HG03196 (cell line): ENCODE measurements around the gene MAP1B.

Source experiments
- ATAC-seq: cut with Tn5 transposase; IDR thresholded peaks from one replicate; pipeline ENCODE4 v1.9.1; 2021; ENCODE audit not compliant: unreplicated experiment

Gene MAP1B

GRCh38 chr5:72129725-72130124, 22.4 kb downstream of the MAP1B start:
- ATAC-seq: no peak

DNA sequence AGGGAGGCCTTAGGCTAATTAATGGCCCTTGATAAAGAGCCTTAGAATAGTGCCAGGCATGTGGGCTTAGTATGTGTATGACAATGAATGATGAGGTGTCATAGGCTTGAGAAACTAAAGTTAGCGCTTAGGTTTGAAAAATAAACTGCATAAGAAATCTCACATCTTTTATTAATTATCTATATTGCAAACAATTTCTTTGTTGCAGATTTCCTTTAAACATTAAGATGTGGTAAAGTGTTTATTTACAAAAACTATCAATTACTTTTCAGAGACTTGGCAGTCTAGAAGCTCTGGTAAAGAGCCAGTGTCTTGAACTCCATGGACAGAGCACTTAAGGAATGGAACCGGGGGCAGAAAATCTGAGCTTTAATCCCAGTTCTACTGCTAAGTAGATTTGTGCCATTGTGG, 23.1 kb downstream of the MAP1B start:
- no peak for ATAC-seq

DNA sequence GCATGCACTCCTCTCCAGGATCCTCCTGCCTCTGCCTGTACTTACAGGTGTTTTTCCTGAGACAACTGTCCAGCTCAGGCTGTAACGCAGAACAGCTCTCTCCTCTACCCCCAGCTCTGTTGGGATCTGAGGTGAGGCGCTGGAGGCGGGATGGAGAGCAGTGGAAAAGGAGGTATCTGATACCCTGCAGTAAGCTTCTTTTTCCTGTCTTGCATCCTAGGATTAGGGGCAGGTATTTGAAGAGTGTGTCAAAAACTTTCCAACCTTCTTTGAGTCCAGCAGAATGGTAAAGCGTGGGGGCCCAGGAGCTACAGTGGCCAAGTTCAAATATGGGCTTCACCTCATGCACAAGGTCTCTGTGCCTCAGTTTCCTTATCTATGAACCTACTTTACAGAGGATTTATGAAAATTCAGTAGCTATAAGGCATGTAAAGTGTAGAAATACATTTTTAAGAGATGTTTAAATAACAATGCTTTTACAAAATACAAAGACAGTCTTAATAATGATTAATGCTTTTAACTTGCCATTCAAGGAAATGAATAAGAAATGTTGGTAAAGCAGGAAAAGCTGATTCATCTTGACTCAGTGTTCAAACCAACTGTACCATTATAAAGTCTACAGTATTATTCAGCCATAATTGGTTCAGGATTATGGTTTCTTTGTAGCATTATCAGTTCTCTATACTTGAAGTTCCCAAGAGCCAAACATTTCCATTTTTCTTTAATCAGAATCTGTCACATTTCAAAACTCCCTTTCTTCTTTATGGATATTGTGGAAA, 26.1 kb downstream of the MAP1B start:
- no peak for ATAC-seq

DNA sequence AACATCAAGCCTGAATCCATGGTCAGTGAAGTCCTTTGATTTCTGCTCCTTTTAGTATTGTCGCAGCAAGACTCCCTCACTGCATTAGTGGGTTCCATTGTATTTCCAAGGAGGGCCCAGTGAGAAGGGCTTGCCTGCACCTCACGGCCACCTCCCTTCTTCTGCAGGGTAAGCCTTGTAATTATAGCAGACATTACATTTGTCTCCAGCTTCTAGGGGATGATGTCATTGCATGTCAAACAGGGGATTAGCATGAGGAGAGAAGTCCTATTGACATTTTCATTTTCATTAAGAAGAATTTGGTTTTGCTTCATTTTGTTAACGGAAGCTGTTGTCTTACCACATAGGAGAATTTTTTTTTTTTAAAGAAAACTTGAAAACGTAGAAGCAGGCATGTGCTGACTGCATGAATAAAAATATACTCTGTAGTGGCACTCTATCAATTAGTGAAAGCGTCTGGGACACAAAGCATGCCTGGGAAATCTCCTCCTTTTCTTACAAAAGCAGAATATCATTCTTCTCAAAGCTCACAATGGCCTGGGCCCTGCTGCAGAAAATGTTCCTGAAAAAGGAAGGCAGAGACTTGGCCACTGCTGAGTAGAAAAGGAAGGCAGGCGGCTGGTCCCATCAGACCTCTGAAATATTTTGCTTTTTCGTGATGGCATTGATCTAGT, 27.1 kb downstream of the MAP1B start:
- no peak for ATAC-seq

DNA sequence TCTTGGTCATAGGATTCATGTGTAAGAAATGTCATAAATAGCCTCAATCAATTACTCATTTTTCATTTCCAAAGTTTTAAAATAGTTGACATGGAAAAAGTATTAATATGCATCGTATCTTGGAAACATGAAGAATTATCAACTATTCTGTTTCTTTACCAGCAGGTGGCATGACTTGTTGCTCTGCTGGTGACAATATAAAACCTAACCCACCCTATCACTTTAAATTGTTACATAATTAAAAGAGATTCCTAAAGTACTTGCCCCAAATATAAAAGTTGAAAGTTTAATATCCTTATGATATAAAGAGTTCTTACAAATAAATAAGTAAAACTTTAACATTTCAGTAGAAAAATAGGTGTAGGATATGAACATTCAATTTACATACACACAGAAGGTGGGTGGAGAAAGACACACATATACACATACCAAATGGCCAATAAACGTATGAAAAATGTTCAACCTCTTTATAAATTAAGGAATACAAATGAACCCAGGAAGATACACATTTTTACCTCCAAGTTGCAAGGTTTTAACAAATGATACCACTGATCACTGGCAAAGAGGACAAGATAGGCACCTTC, 30.6 kb downstream of the MAP1B start:
- no peak for ATAC-seq

DNA sequence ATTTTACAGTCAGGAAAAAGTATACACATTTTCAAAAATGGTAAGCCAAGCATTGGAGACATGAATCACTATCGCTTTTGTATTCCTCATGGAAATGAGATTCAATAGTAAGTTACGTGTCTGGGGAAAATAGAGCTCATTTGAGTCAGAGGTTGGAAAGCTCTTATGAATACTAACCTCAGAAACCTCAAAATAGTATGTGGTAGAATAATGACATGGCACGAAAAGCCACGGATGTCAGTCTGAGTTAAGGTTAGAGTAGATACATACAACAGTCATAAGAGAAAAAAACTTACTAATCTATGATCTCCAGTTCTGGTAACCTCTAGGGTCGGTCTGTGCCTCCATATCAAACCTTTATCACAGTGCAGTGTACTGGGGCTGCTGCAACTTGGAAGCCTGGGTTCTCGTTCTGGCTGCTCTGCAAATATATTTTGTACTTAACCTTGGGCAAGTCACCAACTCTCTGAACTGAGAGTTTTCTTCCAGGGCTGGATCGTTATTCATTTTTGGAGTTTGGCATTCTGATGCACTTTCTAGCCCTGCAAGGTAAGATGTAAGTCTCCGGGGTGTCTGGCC, 31.8 kb downstream of the MAP1B start:
- ATAC-seq: no peak

DNA sequence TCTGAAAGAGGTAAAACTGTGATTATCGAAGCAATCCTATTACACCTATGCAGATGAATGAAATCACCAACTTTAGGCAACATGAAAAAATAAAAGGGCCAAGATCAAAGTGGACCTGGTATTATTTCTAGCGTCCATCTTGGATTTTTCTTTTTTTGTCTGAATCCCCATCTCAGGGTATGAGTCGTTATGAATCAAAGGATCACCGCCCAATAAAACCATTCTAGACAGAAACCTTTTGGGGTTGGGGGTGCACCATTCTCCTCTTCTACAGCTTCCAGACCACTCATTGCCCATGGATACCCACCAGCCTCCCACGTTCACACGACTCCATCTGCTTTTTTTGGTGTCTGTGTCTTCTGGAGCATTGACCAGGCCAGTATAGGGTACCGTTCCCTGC, 33.4 kb downstream of the MAP1B start:
- ATAC-seq: no peak

DNA sequence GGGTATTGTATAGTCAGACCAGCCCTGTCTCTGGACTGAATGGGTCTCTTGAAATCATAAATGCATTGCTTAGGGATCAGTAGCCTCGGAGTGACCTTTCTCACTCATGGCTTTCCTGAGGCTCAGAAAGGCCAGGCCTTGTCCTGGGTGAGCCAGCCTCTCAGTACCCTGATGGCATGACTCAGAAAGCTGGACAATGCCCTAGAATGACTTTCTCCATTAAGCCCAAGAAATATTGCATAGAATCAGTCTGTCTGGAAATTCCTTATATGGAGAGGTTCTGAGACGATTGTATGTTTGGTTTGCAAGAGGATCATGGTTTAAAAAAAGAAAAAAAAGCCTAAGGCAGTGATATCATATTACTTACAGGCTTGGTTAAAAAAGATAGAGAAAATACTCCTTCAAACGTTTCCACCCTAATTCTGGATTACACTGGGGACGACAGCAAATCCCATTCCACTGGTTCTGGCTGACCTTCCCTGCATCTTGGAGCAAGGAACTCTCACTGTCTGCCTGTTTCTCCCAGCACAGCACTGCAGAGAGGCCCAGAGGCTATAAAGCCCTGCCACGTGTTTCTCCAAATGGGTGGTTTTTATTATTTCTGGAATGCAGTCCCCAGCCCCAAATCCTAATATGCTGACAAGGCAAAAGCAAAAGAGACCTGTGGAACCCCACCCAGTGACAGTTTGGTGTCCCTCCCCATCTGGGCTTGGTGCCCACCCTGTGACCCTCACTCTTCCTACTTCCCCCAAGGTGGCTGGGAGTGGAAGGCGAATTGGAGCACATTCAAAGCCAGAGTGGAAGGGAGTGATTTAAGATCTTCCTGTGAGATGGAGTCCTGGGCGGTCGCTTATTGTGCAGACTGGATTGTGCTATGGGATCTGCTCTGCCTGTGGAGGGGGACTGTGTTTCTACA, 34.4 kb downstream of the MAP1B start:
- no peak for ATAC-seq

GRCh38 chr5:72144762-72145161, 37.5 kb downstream of the MAP1B start:
- ATAC-seq: no peak

DNA sequence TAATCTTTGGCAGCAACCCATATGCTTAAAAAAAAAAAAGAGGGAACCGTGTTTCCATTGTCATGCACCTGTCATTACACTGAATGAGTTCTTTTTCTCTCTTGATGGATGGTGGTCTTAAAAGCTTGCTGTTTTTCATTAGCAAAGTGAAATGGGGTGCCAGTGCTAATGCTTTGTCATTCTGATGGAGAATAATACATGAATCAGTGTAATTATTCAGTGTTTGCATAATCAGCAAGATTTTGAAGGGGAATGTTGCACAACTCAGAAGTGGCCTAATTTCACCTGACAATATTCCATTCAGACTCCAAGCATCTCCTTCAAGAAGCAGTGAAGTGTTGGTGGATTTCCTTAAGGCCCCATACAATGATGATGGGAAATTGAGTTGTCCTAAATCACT, 38.1 kb downstream of the MAP1B start:
- ATAC-seq: no peak

GRCh38 chr5:72146056-72146455, 38.8 kb downstream of the MAP1B start:
- ATAC-seq: no peak

DNA sequence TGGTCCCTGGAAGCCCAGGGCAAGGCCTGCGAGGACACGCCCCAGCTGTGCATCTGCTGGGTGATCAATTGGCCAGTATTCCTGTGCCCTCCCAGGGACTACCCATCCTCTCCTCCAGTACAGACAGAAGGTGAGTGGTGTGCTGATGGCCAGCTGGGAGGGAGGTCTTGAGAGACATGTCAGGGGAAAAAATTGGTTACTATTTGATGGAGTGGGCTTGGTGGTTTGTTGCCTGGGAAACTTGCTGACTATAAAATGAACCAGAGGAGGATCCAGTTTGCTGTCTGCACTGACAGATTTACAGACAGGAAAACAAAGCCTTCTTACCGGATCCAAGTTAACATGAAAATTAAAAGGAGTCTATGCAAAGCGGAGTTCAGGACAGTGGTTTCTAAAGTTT, 40.3 kb downstream of the MAP1B start:
- ATAC-seq: no peak

DNA sequence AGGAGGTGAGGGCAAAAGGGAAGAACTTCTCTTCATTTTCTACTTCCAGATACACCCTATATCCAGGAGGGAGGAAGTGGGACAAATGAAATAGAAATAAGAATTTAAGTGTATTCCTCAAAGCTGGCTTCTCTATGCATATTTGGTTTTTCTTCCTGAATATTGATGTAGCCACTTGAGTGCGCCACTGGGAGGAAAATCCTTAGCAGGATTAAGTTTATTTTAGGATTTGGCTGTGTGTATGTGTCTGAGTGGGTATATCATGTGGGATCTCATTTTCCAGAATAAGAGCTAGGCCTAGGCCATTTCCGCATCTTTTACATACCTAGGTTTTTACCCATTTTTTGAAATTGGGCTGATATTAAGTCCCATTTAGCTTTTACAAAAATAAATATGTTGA, 42.5 kb downstream of the MAP1B start:
- ATAC-seq: no peak

DNA sequence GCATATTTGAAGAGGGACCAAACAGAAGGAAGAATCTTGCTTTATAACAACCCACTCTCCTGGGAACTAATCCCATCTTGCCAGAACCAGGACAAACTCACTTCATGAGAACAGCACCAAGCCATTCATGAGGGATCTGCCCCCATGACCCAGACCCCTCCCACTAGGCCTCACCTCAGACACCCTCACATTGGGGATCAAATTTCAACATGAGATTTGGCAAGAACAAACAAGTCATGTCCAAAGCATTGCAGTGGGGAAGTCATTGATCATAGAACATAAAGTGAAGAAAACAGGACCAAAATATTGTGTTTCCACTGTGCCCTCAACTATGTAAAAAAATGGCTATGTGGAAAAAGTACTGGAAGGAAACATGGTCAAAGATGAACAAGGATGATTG, 43.9 kb downstream of the MAP1B start:
- ATAC-seq: no peak

DNA sequence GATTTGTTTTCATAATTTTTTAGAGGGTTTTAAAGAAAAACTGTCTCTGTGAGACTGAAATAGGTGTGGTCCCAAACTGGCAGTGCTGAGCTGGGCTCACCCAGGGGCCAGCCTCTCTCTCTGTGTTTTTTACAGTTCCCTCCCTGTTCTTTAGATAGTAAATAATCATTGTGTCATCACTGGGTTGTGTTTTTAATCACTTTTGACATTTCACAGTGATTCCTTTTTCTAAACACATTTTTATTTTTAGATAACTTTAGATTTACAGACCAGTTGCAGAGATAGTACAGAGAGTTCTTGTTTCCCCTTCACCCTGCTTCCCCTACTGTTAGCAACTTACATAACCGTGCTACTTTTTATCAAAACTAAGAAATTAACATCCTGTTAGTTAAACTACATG, 44.4 kb downstream of the MAP1B start:
- no peak for ATAC-seq

DNA sequence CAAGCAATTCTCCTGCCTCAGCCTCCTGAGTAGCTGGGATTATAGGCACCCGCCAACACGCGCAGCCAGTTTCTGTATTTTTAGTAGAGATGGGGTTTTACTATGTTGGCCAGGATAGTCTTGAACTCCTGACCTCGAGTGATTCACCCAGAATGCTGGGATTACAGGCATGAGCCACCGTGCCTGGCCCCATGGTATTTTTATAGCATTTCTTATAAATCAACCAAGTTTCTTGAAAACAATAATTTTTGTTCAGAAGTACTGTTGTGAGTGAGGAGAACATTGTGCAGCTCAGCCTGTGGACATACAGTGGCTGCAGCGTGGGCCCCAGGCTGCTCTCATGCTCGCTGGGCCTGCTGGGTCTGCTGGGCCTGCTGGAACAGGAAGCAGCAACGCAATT, 45.3 kb downstream of the MAP1B start:
- ATAC-seq: no peak

GRCh38 chr5:72153551-72153950, 46.3 kb downstream of the MAP1B start:
- ATAC-seq: no peak

DNA sequence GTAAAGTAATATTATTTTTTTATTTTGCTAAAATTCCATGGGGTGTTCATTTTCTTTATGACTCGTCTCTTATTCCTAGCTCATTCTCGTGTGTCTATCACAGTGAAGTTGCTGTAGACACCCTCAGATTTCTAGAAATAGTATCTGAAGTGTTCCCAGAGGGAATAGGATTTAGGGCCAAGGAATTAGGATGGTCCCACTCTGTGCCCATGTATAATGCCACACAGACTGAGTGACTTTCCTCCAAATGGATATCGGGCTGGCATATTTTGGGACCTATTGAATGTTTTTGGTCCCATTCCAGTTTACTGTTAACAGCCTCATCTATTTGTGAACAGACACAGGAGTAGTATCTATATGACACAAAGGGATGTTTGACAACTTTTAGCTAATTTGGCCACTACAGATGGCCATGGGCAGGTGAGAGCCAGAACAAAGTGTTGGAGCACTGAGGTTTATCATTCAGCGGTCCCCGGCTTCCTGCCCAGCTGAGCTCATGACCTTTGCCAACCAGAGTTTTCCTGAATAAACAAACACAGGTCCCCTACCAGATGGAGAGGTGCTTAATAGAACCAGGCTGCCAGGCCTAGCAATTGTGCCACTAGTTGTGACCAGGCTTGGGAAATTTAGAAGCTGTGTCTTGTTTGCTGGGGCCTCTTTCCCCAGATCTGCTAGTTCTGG, 46.9 kb downstream of the MAP1B start:
- ATAC-seq: no peak

DNA sequence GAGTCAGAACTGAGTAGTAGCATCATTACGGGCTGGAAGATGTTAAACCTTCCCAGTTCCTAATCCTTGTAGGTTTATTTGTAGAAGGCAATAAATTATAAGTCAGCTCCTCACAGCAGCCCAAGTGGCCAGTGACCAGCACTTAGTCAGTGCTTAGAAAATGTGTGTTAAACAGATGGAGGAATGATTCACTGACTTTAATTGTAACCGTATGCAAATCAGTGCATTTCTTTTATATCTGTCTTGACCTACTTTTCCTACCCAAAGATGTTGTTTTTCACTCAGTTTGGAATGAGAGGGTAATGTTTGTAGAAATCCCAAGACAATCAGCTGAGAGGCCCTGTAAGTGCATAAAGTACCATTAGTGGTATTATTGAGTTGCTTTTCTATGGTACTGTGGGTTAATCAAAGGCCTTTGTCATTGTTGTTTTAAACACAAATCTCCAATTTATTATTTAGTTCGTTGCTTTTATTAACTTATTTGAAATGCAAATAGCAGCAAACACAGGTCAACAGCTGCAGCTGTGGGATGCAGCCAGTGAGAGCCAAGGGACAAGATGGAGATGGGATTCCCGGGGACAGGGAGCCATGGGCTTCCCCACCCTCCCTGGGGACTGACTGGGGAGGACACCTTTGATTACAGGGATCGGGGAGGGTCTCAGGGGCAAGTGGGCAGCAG, 49.8 kb downstream of the MAP1B start:
- no peak for ATAC-seq

GRCh38 chr5:72157625-72157962, 50.3 kb downstream of the MAP1B start:
- ATAC-seq: no peak
